ENCODE measurements around the gene ANKRD49.
"Not testable (repeated sequence)": the region's sequence is repeated elsewhere in the genome, so short reads cannot be mapped to it uniquely, and the experiment has no call there.

ANKRD49 gene

GRCh38 chr11:94493281-94494125 lies at the start of gene ANKRD49, which contains the start of gene MRE11:
TSS of gene ANKRD49 (plus strand) at chr11:94493984. CDS start at chr11:94496694, 2,710 bp downstream.
TSS of gene MRE11 (minus strand) at chr11:94493844. CDS start at chr11:94492801, 1,043 bp downstream.
- DNase-seq = peak; percentile 88

GRCh38 chr11:94445641-94446040 lies 48.1 kb upstream of the ANKRD49 start:
- no peak for DNase-seq

GRCh38 chr11:94447149-94447548 lies 46.6 kb upstream of the ANKRD49 start:
- no peak for DNase-seq

- DNase-seq = no peak
Measured at GRCh38 chr11:94449029-94449428, 44.8 kb upstream of the ANKRD49 start.

- DNase-seq = no peak
Measured at GRCh38 chr11:94449437-94449836, 44.3 kb upstream of the ANKRD49 start.

GRCh38 chr11:94450048-94450447 lies 43.7 kb upstream of the ANKRD49 start:
- no peak for DNase-seq

- DNase-seq = no peak
Measured at GRCh38 chr11:94452988-94453387, 40.8 kb upstream of the ANKRD49 start.

GRCh38 chr11:94454301-94454700 lies 39.5 kb upstream of the ANKRD49 start:
- no peak for DNase-seq

- DNase-seq = no peak
Measured at GRCh38 chr11:94455861-94456260, 37.9 kb upstream of the ANKRD49 start.

- DNase-seq = no peak
Measured at GRCh38 chr11:94457118-94458029, 36.4 kb upstream of the ANKRD49 start.

- no peak for DNase-seq
Measured at GRCh38 chr11:94459576-94459975, 34.2 kb upstream of the ANKRD49 start.

- DNase-seq = no peak
Measured at GRCh38 chr11:94469416-94469815, 24.4 kb upstream of the ANKRD49 start.

- DNase-seq = no peak
Measured at GRCh38 chr11:94472916-94473799, 20.6 kb upstream of the ANKRD49 start.

GRCh38 chr11:94477624-94478023 lies 16.2 kb upstream of the ANKRD49 start:
- no peak for DNase-seq

- no peak for DNase-seq
Measured at GRCh38 chr11:94481342-94481741, 12.4 kb upstream of the ANKRD49 start.

- no peak for DNase-seq
Measured at GRCh38 chr11:94486068-94486467, 7.7 kb upstream of the ANKRD49 start.

- DNase-seq = no peak
Measured at GRCh38 chr11:94494126-94494680, 419 bp downstream of the ANKRD49 start.

- DNase-seq = no peak
Measured at GRCh38 chr11:94500181-94500580, 6.4 kb downstream of the ANKRD49 start.

GRCh38 chr11:94501522-94501921 lies 7.7 kb downstream of the ANKRD49 start:
- DNase-seq = no peak

- peak; percentile 8 for DNase-seq
Measured at GRCh38 chr11:94504689-94505293, 11.0 kb downstream of the ANKRD49 start.

GRCh38 chr11:94506513-94506912 lies 12.7 kb downstream of the ANKRD49 start:
- not testable (repeated sequence) for DNase-seq

GRCh38 chr11:94507485-94507884 lies 13.7 kb downstream of the ANKRD49 start:
- DNase-seq = no peak

All from NCI-H1436 treated with DMSO at 0.1 percent for 48 hours (cell line).